Left ventricle myocardium inferior (tissue), 1 donor: ENCODE results near the gene ASB10. TPM values are rescaled to one million over a fixed set of nuclear protein-coding genes. Genes with fewer than 3 reads are reported as not detected.

Source experiments
- DNase-seq: peaks from one replicate; pipeline ENCODE4 v3.0.0-alpha.2; 2020
- H3K27ac ChIP-seq: fragments of 200-600 bp; replicated peaks from 2 replicates; pipeline ENCODE4 v1.8.0; 2021
- H3K27me3 ChIP-seq: fragments of 200-600 bp; 2 replicates; pipeline ENCODE4 v1.8.0; 2021; ENCODE audit warnings: low read depth
- H3K36me3 ChIP-seq: fragments of 200-600 bp; 2 replicates; pipeline ENCODE4 v1.8.0; 2021
- H3K4me1 ChIP-seq: fragments of 200-600 bp; 2 replicates; pipeline ENCODE4 v1.8.0; 2021
- H3K4me3 ChIP-seq: fragments of 200-600 bp; 2 replicates; pipeline ENCODE4 v1.8.0; 2021; ENCODE audit warnings: mild to moderate bottlenecking, moderate library complexity
- H3K9me3 ChIP-seq: fragments of 200-600 bp; replicated peaks from 2 replicates; pipeline ENCODE4 v1.8.0; 2021
- CTCF ChIP-seq: fragments of 200-600 bp; IDR thresholded peaks from 2 replicates; pipeline ENCODE4 v1.8.0; 2021; ENCODE audit warnings: antibody characterized with exemption, mild to moderate bottlenecking, borderline replicate concordance
- intact Hi-C: fragments of 100-400 bp; cut with micrococcal nuclease; formaldehyde crosslinking; loops from one replicate; pipeline ENCODE4 v1.11.0; 2022
- total RNA-seq: library from RNA; stranded (reverse); fragmentation: NEBNext Ultra II Directional; extraction: Animal tissue kit (Norgen Biotek cat#: 25700); gene quantifications from one replicate; pipeline ENCODE4 v1.2.1, GENCODE V29; 2021
- donor health status: DM: no; HTN: yes; CAD: no; lungs with severe emphysema.

The ASB10 gene
- total RNA-seq, 1 donor from 2014 or later: 35.4 TPM

GRCh38 chr7:151226875-151227782 is 40.1 kb upstream of the ASB10 start, which contains the start of gene ABCF2:
Gene ABCF2, minus strand, starts transcription at chr7:151227205. Its CDS starts 747 bp downstream, at chr7:151226458.
- intact Hi-C loops: no loop called here
- H3K36me3 ChIP-seq: peaks cover 29% of the 10 kb centered on the region
- peak; percentile 99 for DNase-seq
- peak within 1 kb of the TSS; percentile 93 for H3K4me3 ChIP-seq
- H3K27ac ChIP-seq: peak within 1 kb of the TSS; percentile 91
- H3K4me1 ChIP-seq: peaks cover 39% of the 10 kb centered on the region
- no peaks in the 10 kb centered on the region for H3K27me3 ChIP-seq
- no peaks in the 10 kb centered on the region for H3K9me3 ChIP-seq
- no peak for TF ChIP-seq CTCF

- intact Hi-C loops: no loop called here
- H3K4me1 ChIP-seq: peaks cover 33% of the 10 kb centered on the region
- no peak for DNase-seq
- peaks cover 35% of the 10 kb centered on the region for H3K36me3 ChIP-seq
- H3K27ac ChIP-seq: peak overlapping the region; percentile 91
- H3K27me3 ChIP-seq: no peaks in the 10 kb centered on the region
- no peak for TF ChIP-seq CTCF
- H3K4me3 ChIP-seq: peak overlapping the region; percentile 93
- H3K9me3 ChIP-seq: no peaks in the 10 kb centered on the region
These were observed 39.5 kb upstream of the ASB10 start for GRCh38 chr7:151226560-151226874.

- no peak for TF ChIP-seq CTCF
- no peak for DNase-seq
- intact Hi-C loops: no loop called here
- Histone ChIP-seq H3K9me3 (no peaks in the 10 kb centered on the region), H3K27ac (no peak overlapping the region), H3K4me3 (peak overlapping the region; percentile 93), H3K27me3 (no peaks in the 10 kb centered on the region), H3K36me3 (peaks cover 40% of the 10 kb centered on the region), H3K4me1 (peaks cover 28% of the 10 kb centered on the region)
These were observed 39.0 kb upstream of the ASB10 start for GRCh38 chr7:151225948-151226510.

GRCh38 chr7:151223728-151224127 is 36.7 kb upstream of the ASB10 start:
- Histone ChIP-seq H3K9me3 (no peaks in the 10 kb centered on the region), H3K4me3 (no peak overlapping the region), H3K36me3 (peaks cover 63% of the 10 kb centered on the region), H3K4me1 (peaks cover 27% of the 10 kb centered on the region), H3K27ac (no peak overlapping the region), H3K27me3 (no peaks in the 10 kb centered on the region)
- intact Hi-C loops: no loop called here
- TF ChIP-seq CTCF: no peak
- no peak for DNase-seq

GRCh38 chr7:151218170-151218569 is 31.1 kb upstream of the ASB10 start:
- H3K27me3 ChIP-seq: no peaks in the 10 kb centered on the region
- intact Hi-C loops: no loop called here
- no peak overlapping the region for H3K27ac ChIP-seq
- H3K4me1 ChIP-seq: no peaks in the 10 kb centered on the region
- TF ChIP-seq CTCF: no peak
- DNase-seq: no peak
- no peak overlapping the region for H3K4me3 ChIP-seq
- H3K9me3 ChIP-seq: no peaks in the 10 kb centered on the region
- peaks cover 100% of the 10 kb centered on the region for H3K36me3 ChIP-seq
